GM10248 (cell line): ENCODE data around the gene SIAH3.

Source experiments
- CTCF ChIA-PET: fragments of 300-600 bp; sonication (Branson Sonifier 250); formaldehyde crosslinking; extraction: SDS; loops from one replicate; lab custom pipeline; 2021; ENCODE audit warnings: antibody characterized with exemption; lab: Yijun Ruan, JAX
- POLR2A ChIA-PET: fragments of 350-650 bp; sonication (Branson Sonifier 250); formaldehyde crosslinking; extraction: SDS; loops from one replicate; lab custom pipeline; 2020; ENCODE audit warnings: antibody characterized with exemption; lab: Yijun Ruan, JAX
- DNase-seq: peaks from one replicate; pipeline ENCODE4 v3.0.0; 2012; ENCODE audit errors: extremely low spot score
- CTCF ChIP-seq: IDR thresholded peaks from 2 replicates; pipeline ENCODE4 v1.5.1; 2012; ENCODE audit warnings: mild to moderate bottlenecking, low read depth; ENCODE audit errors: extremely low read depth, missing control alignments, control extremely low read depth

The SIAH3 gene

GRCh38 chr13:45851171-45851921 lies at the start of gene SIAH3:
TSS of gene SIAH3 (minus strand) at chr13:45851753. CDS start at chr13:45851629, 124 bp downstream.
- CTCF ChIA-PET: no interaction called here
- TF ChIP-seq CTCF: no peak
- no peak for DNase-seq
- POLR2A ChIA-PET: no interaction called here

GRCh38 chr13:45899406-45899805 lies 47.9 kb upstream of the SIAH3 start:
- TF ChIP-seq CTCF: no peak
- CTCF ChIA-PET: interaction anchor here (1.2 kb wide), 1 partner anchor 8 kb away, joined by 3 read pairs; no protein-coding TSS in a partner anchor
- DNase-seq: no peak
- POLR2A ChIA-PET: no interaction called here

GRCh38 chr13:45897562-45897961 lies 46.0 kb upstream of the SIAH3 start:
- DNase-seq: no peak
- ChIA-PET POLR2A (no interaction called here), CTCF (no interaction called here)
- TF ChIP-seq CTCF: no peak

GRCh38 chr13:45896285-45896684 lies 44.7 kb upstream of the SIAH3 start:
- ChIA-PET CTCF (no interaction called here), POLR2A (no interaction called here)
- DNase-seq: no peak
- no peak for TF ChIP-seq CTCF

GRCh38 chr13:45895881-45896280 lies 44.3 kb upstream of the SIAH3 start:
- POLR2A ChIA-PET: no interaction called here
- CTCF ChIA-PET: no interaction called here
- TF ChIP-seq CTCF: no peak
- no peak for DNase-seq

GRCh38 chr13:45892513-45892912 lies 41.0 kb upstream of the SIAH3 start:
- no peak for TF ChIP-seq CTCF
- ChIA-PET CTCF (interaction anchor here (1.1 kb wide), 1 partner anchor 47 kb away, joined by 3 read pairs; no protein-coding TSS in a partner anchor), POLR2A (no interaction called here)
- DNase-seq: no peak
